CD4-positive, alpha-beta T cell treated with Interleukin-12 subunit alpha and Interleukin-12 subunit beta, for 1 hour (primary cell): Measurements from ENCODE around the gene NTRK1.

Source experiments
- DNase-seq: peaks from one replicate; pipeline ENCODE4 v3.0.0-alpha.2; 2020

NTRK1 gene

GRCh38 chr1:156860628-156861423, at the start of gene NTRK1:
NTRK1 (plus strand) TSS chr1:156860865; CDS start chr1:156860935, 70 bp downstream.
- DNase-seq: peak; percentile 69

GRCh38 chr1:156811168-156811567, 49.5 kb upstream of the NTRK1 start:
- no peak for DNase-seq

DNA sequence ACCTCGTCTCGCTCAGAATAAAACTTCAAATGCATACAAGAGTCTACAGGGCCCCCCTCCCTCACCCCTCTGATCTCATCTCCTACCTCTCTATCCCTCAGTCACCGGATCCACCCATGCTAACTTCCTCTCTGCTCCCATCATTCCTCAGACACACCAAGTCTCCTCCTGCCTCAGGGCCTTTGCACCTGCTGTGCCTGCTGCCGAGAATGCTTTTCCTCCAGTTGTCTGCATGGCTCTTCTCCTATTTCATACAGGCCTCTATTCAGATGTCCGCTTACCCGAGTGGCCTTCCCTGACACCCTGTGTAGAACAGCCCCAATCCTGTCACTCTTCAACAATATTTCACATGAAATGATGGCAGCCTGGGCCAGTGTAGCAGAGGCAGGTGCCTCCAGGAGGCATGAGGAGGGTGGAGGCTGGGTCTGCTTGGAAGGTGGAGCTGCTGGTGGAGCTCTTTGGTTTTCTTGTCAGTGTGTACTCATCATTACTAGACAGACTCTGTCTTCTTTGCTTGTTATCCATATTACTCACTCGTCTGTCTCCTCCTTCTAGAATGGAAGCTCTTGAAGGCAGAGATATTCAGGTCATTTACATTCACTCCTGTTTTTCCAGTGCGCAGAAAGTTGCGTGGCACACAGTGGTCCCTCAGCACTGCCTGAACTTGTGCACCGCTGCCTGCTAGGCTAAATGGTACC, 48.2 kb upstream of the NTRK1 start:
- no peak for DNase-seq

DNA sequence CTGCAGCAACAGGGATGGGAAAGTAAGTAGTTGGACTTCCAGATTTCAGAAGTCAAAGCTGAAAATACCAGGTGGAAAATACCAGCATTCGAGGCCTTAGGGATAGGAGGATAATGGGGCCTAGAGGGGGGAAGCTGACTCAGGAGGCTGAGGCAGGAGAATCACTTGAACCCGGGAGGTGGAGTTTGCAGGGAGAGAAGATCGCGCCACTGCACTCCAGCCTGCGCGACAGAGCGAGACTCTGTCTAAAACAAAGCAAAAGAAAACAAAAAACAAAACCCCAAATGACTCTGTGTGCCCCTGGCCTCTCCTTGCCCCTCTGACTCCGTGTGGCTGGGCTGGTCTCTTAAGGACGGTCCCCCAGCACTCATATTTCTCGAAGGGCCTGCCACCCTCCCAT, 47.4 kb upstream of the NTRK1 start:
- no peak for DNase-seq

DNA sequence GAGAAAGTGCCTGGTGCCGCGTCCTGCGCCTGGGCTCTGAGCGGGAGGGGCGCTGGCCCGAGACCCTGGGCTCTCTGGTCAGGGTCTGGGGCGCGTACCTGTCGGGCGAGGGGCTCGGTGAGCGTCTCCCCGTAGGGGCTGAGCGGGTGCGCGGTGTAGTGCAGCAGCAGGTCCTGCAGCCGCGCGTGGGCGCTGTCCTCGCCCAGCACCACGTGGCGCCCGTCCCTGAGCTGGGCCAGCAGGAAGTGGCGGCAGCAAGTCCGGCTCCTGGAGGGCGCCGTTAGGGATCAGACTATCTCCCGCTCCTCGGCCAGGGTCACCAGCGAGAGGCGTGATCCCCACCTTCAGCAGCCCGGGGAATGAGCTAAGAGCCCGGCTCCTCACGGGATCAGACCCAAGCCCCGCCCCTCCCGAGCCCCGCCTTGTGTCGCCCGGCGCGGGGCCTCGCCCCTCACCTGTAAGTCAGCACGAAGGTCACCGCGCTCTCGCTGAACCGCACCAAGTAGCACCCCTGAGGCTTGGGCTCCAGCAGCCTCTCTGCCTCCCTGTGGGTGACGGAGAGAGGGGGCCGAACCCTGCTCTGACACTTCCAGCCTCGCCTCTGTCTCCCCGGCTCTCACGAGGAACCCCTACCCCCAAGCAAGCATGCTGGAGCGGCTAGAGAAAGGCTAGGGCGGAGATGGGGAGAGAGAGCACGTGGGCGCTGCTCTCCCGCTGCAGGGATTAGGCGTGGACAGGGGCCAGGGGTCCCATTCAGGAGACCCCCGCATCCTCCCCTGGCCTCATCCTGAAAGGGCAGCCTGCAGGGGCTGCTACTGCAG, 46.7 kb upstream of the NTRK1 start:
- peak; percentile 80 for DNase-seq

DNA sequence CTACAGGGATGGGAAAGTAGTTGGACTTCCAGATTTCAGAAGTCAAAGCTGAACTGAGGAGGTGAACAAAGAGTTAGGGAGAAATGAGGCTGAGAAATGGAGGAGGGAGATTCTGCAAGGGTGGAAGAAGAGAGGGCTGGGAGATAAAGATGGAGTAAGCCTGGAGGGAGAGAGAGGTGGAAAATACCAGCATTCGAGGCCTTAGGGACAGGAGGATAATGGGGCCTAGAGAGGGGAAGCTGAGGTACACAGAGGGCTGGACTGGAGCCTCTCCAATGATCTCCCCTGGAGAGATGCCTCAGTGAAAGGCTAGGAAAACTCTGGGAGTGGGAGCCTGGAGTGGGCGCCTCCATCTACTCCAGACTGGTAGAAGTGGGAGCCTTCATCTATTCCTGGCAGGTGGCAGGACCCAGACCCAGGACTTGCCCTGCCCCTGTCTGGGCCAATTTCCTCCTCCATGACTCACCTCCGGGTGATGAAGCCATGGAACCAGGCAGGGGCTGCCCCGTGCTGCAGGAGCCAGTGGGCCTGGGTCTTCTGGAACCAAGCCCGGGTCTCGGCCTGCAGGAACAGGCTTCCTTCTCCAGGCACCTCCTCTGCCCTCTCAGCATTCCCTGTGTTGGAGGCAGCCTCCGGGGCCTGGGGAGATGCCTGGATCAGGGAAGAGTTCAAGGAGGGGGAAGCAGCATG, 45.9 kb upstream of the NTRK1 start:
- no peak for DNase-seq

- DNase-seq: no peak
These were observed 45.3 kb upstream of the NTRK1 start for GRCh38 chr1:156815307-156815826.

DNA sequence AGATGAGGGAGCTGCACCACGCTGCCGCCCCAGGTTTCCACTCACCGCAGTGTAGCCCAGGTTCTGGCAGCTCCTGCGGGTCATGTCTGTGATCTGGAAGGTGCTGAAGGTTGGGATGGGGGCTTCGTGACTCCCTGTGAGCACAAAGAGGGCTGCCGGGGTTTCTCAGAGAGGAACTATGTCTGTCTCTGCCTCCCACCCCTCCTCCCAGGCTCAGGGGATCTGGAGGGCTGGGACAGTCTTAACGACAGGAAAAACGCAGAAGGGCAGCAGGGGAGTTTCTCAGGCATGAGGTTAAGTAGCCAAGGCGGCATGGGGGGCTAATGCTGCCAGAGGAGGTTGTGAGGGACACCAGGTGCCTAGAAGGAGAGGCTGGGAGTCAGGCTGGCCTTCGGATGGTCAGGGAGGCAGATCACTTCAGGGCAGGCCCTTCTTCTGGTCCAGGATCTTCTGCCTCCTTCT, 44.7 kb upstream of the NTRK1 start:
- DNase-seq: no peak

GRCh38 chr1:156816561-156817328, 43.9 kb upstream of the NTRK1 start, which contains the start of gene SH2D2A:
SH2D2A (minus strand) TSS chr1:156816848; CDS start chr1:156816708, 140 bp downstream.
- DNase-seq: peak; percentile 97

- DNase-seq: no peak
These were observed 38.9 kb upstream of the NTRK1 start for GRCh38 chr1:156821801-156822200.

GRCh38 chr1:156822680-156823079, 38.0 kb upstream of the NTRK1 start:
- DNase-seq: no peak

DNA sequence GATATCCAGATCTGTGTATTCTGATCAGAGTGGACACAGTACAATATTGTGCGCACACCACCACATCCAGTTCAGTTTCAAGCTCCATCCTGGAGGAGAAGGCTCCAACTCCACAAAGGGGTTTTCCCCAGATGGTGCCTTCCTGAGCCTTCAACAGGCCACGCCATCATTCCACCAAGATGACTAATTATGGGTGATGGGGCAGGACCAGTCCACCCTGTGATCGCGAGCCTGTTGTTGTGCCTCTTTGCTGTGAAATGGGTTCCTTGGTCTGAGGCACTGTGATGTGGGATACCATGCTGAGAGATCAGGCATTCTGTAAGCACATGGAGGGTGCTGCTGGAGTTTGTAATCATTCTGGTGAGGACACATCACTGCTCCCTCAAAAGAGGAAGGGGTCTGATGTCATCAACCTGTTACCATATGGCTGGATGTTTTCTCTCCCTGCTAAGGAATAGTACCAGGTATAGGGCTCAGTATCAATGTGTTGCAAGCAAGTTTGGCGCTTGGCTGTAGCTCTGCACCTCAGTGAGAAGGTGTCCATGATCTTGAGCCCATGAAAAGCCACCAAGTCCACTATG, 37.4 kb upstream of the NTRK1 start:
- DNase-seq: no peak

GRCh38 chr1:156826630-156827029, 34.0 kb upstream of the NTRK1 start:
- DNase-seq: no peak

DNA sequence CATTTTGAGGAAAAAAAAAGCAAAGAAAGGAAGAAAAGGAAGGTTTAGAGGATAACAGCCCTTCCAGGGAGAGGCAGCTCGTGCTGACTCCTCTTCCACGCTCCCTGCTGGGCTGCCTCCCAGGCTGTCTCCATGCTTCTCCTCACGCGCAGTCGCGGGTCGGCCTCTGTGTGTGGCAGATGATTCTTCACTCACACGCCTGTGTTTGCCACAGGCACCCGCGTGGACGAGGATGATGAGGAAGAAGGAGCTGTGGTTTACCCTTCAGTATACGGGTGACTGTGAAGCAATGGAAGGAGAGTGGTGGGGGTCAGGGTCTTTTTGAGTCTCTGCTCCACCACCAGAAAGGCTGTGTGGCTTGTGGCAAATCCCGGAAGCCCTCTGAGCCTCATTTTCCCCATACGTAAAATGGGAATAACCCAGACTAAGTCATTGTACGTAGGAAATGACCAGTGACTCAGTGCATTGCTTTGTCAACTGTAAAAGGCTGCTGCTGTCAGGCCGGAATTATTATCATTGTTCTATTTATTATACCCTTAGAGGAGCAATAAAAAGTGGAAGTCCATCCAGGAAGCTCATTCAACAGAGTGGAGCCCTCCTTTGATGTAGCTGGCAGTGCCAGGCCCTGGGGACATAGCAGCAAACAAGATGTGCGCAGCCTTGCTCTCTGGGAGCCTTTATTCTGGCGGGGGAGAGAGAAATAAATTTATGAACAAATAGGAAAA, 32.1 kb upstream of the NTRK1 start:
- DNase-seq: no peak

DNA sequence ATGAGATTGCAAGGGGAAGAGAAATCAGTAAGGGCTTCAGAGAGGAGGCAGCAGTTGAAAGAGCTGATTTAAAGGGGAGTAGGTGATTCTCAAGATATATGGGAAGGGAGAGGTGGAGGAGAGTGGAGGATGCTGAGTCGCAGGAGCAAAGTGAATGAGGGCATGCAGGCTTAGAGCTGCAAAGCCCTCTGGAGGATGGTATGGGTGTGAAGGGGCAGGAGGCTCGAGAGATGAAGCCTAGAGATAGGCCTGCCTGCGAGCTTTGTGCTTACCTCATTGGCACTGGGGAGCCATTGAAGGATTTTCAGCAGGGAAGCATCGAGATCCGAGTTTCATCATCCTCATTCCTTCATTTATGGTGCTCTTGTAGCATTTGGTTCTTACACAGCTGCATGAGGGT, 28.2 kb upstream of the NTRK1 start:
- no peak for DNase-seq

GRCh38 chr1:156833603-156834002, 27.1 kb upstream of the NTRK1 start:
- peak; percentile 27 for DNase-seq

- DNase-seq: no peak
These were observed 26.3 kb upstream of the NTRK1 start for GRCh38 chr1:156834322-156834721.

DNA sequence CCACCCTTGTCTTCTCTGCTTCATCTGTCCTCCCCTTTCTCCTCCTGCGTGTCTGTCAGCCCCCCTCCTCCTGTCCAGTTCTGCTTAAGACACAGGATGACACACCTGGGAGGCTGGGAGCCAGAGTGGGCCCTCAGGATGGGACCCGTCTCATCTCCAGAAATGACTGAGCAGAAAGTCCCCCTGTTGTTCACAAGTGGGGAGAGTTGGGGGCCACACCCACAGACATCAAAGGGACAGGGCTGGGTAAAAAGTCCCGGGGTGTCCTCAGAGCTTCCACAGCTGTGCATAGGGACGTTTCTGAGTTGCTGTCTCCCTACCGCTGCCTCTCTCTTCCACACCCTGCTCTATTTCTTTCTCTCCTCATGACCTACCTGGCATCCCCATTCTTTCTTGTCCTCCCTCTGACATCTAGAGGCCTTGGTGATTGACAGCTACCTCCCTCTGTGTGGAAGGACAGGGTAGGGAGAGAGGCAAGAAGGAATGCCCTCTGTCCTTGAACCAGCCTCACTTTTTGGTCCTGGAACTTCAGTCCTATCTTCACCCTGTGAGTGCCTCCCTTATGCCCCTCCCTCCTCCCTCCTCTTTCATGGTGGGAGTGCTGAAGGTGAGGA, 24.5 kb upstream of the NTRK1 start:
- peak; percentile 57 for DNase-seq

- DNase-seq: no peak
These were observed 23.8 kb upstream of the NTRK1 start for GRCh38 chr1:156836892-156837291.

DNA sequence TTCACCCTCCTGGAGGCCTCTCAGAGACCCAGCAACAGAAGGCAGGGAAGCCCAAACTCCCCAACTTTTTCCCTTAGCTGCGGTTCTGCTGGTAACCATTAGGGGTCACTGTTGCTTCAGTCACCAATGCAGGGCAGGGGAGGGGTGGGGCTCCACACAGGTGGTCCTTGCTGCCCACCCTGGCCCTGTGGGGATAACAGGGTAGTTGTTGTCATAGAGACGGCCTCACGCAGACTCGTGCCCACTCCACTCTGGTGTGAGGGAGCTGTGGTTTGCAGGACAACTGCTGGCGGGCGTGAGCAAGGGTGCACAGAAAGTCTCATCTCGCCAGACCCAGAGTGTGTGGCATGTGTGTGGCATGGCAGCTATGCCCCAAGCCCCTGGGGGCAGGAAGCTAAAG, 21.7 kb upstream of the NTRK1 start:
- DNase-seq: peak; percentile 64
